Mesenchymal stem cell (in vitro differentiated cells and primary cell): ENCODE measurements around the gene NOM1.
A peak's percentile ranks its signal among the peaks of the same experiment; 100 is the strongest.

ENCODE experiments used
- DNase-seq: peaks from one replicate; pipeline ENCODE4 v3.0.0-alpha.2; 2013
- H2AFZ ChIP-seq: one replicate; pipeline ENCODE4 v1.6.1; 2013; ENCODE audit warnings: low read depth, mild to moderate bottlenecking, control low read depth, inconsistent platforms, low read length, moderate library complexity
- H2AK5ac ChIP-seq: 2 replicates; pipeline ENCODE4 v1.6.1; 2013; ENCODE audit warnings: low read length, moderate library complexity, mild to moderate bottlenecking, inconsistent platforms; ENCODE audit not compliant: severe bottlenecking
- H2BK120ac ChIP-seq: one replicate; pipeline ENCODE4 v1.6.1; 2013; ENCODE audit warnings: low read depth, mild to moderate bottlenecking, inconsistent platforms, low read length, moderate library complexity
- H2BK12ac ChIP-seq, 2 experiments: one replicate each; pipeline ENCODE4 v1.6.1; 2013; ENCODE audit warnings: inconsistent platforms in 2 of 2, low read length in 2 of 2, mild to moderate bottlenecking in 2 of 2, moderate library complexity in 2 of 2, control low read depth in 1 of 2
- H2BK15ac ChIP-seq: one replicate; pipeline ENCODE4 v1.6.1; 2013; ENCODE audit warnings: mild to moderate bottlenecking, low read depth, inconsistent platforms; ENCODE audit not compliant: poor library complexity, severe bottlenecking
- H2BK5ac ChIP-seq: 2 replicates; pipeline ENCODE4 v1.6.1; 2013; ENCODE audit warnings: low read depth, mild to moderate bottlenecking, low read length, control low read depth, inconsistent platforms; ENCODE audit not compliant: poor library complexity, severe bottlenecking
- H3K14ac ChIP-seq, 2 experiments: one replicate each; pipeline ENCODE4 v1.6.1; 2013; ENCODE audit warnings: inconsistent platforms in 2 of 2, low read length in 2 of 2, control low read depth in 1 of 2, mild to moderate bottlenecking in 1 of 2, moderate library complexity in 1 of 2
- H3K18ac ChIP-seq, 2 experiments: one replicate each; pipeline ENCODE4 v1.6.1; 2013; ENCODE audit warnings: inconsistent platforms in 2 of 2, low read length in 2 of 2, control low read depth in 1 of 2, low read depth in 1 of 2, mild to moderate bottlenecking in 1 of 2
- H3K23ac ChIP-seq, 2 experiments: one replicate each; pipeline ENCODE4 v1.6.1; 2013; ENCODE audit warnings: inconsistent platforms in 2 of 2, low read length in 2 of 2, mild to moderate bottlenecking in 2 of 2, moderate library complexity in 2 of 2, control low read depth in 1 of 2
- H3K27ac ChIP-seq: 2 replicates; pipeline ENCODE4 v1.5.1; 2013; ENCODE audit warnings: mild to moderate bottlenecking, moderate library complexity, low read length, control low read depth, inconsistent platforms; ENCODE audit not compliant: poor library complexity, severe bottlenecking
- H3K27me3 ChIP-seq, 2 experiments: 2 replicates each; pipeline versions ENCODE4 v1.6.1 to v1.7.0; 2013; ENCODE audit warnings: low read length in 2 of 2, mild to moderate bottlenecking in 2 of 2, moderate library complexity in 2 of 2, control low read depth in 1 of 2, inconsistent platforms in 1 of 2; ENCODE audit not compliant: control insufficient read depth in 1 of 2, insufficient read depth in 1 of 2
- H3K36me3 ChIP-seq, 2 experiments: 2 replicates each; pipeline versions ENCODE4 v1.6.1 to v1.7.0; 2013; ENCODE audit warnings: low read length in 2 of 2, control low read depth in 1 of 2, inconsistent platforms in 1 of 2, low read depth in 1 of 2, mild to moderate bottlenecking in 1 of 2; ENCODE audit not compliant: insufficient read depth in 2 of 2, control insufficient read depth in 1 of 2
- H3K4ac ChIP-seq, 2 experiments: one replicate each; pipeline ENCODE4 v1.6.1; 2013; ENCODE audit warnings: inconsistent platforms in 2 of 2, low read length in 2 of 2, mild to moderate bottlenecking in 2 of 2, moderate library complexity in 2 of 2, control low read depth in 1 of 2, low read depth in 1 of 2
- H3K4me1 ChIP-seq: 2 replicates; pipeline ENCODE4 v1.6.1; 2013; ENCODE audit warnings: low read depth, low read length, control low read depth; ENCODE audit not compliant: control insufficient read depth, insufficient read depth
- H3K4me2 ChIP-seq: 2 replicates; pipeline ENCODE4 v1.6.1; 2013; ENCODE audit warnings: low read length, mild to moderate bottlenecking, inconsistent platforms; ENCODE audit not compliant: poor library complexity, severe bottlenecking
- H3K4me3 ChIP-seq, 2 experiments: 2 replicates each; pipeline versions ENCODE4 v1.5.1 to v1.7.0; 2013; ENCODE audit warnings: low read length in 2 of 2, mild to moderate bottlenecking in 2 of 2, control low read depth in 1 of 2, low read depth in 1 of 2; ENCODE audit not compliant: insufficient read depth in 1 of 2
- H3K79me1 ChIP-seq: replicated peaks from 2 replicates; pipeline ENCODE4 v1.6.1; 2013; ENCODE audit warnings: mild to moderate bottlenecking, control low read depth, low read length, inconsistent platforms; ENCODE audit not compliant: poor library complexity, severe bottlenecking
- H3K9ac ChIP-seq: 2 replicates; pipeline ENCODE4 v1.7.0; 2013; ENCODE audit warnings: mild to moderate bottlenecking, low read length, moderate library complexity
- H3K9me3 ChIP-seq: 2 replicates; pipeline ENCODE4 v1.7.0; 2013; ENCODE audit warnings: mild to moderate bottlenecking, low read length; ENCODE audit not compliant: control insufficient read depth
- H4K8ac ChIP-seq: one replicate; pipeline ENCODE4 v1.6.1; 2013; ENCODE audit warnings: inconsistent platforms, mild to moderate bottlenecking, low read length, moderate library complexity
- H4K91ac ChIP-seq: one replicate; pipeline ENCODE4 v1.6.1; 2013; ENCODE audit warnings: mild to moderate bottlenecking, low read length, inconsistent platforms
- WGBS: methylation state at CpG from one replicate; pipeline ENCODE4 v1.1.7; 2013; ENCODE audit warnings: mixed read lengths; 5-methylcytosine and 5-hydroxymethylcytosine counted together

The NOM1 gene

GRCh38 chr7:156975620-156976019 lies 26.1 kb downstream of the NOM1 start:
- Histone ChIP-seq H4K91ac (no peak overlapping the region), H2BK5ac (no peak overlapping the region), H3K4me2 (no peak overlapping the region), H2AK5ac (no peak overlapping the region), H3K14ac (no peak overlapping the region), H3K9ac (no peak overlapping the region), H2AFZ (no peak overlapping the region), H3K18ac (no peak overlapping the region), H3K27me3 (no peaks in the 10 kb centered on the region), H3K4me3 (no peak overlapping the region), H2BK15ac (peak overlapping the region; percentile 12), H2BK120ac (no peak overlapping the region), H3K23ac (no peak overlapping the region), H2BK12ac (no peak overlapping the region), H3K4me1 (no peaks in the 10 kb centered on the region), H3K36me3 (peaks cover 16 to 26% of the 10 kb centered on the region in 2 experiments), H3K79me1 (peaks cover 3% of the 10 kb centered on the region), H4K8ac (no peak overlapping the region), H3K9me3 (no peaks in the 10 kb centered on the region), H3K27ac (no peak overlapping the region), H3K4ac (no peak overlapping the region)
- no peak for DNase-seq
- WGBS, result 95% methylated on average over 4 of the region's 5 CpGs

GRCh38 chr7:156979007-156979606 lies 29.6 kb downstream of the NOM1 start:
- Histone ChIP-seq H3K79me1 (peaks cover 3% of the 10 kb centered on the region), H2AK5ac (no peak overlapping the region), H3K4me1 (no peaks in the 10 kb centered on the region), H3K27me3 (no peaks in the 10 kb centered on the region), H3K9me3 (no peaks in the 10 kb centered on the region), H3K4ac (no peak overlapping the region), H2BK5ac (no peak overlapping the region), H3K27ac (no peak overlapping the region), H2BK12ac (no peak overlapping the region), H3K23ac (no peak overlapping the region), H3K18ac (no peak overlapping the region), H3K4me3 (no peak overlapping the region), H2AFZ (no peak overlapping the region), H4K8ac (no peak overlapping the region), H2BK15ac (no peak overlapping the region), H3K9ac (no peak overlapping the region), H3K14ac (no peak overlapping the region), H3K4me2 (no peak overlapping the region), H3K36me3 (peaks cover 0 to 4% of the 10 kb centered on the region in 2 experiments), H4K91ac (no peak overlapping the region), H2BK120ac (no peak overlapping the region)
- DNase-seq, result no peak
- 100% methylated on average over 1 of the region's 1 CpG for WGBS

- Histone ChIP-seq H3K79me1 (peaks cover 3% of the 10 kb centered on the region), H2AK5ac (no peak overlapping the region), H3K9ac (no peak overlapping the region), H4K8ac (no peak overlapping the region), H3K4me3 (no peak overlapping the region), H2BK12ac (no peak overlapping the region), H2BK5ac (no peak overlapping the region), H3K27me3 (no peaks in the 10 kb centered on the region), H3K14ac (no peak overlapping the region), H3K9me3 (no peaks in the 10 kb centered on the region), H3K36me3 (peaks cover 0 to 4% of the 10 kb centered on the region in 2 experiments), H3K4ac (no peak overlapping the region), H3K4me1 (no peaks in the 10 kb centered on the region), H3K23ac (no peak overlapping the region), H2BK15ac (no peak overlapping the region), H2AFZ (no peak overlapping the region), H3K4me2 (no peak overlapping the region), H3K18ac (no peak overlapping the region), H3K27ac (no peak overlapping the region), H2BK120ac (no peak overlapping the region), H4K91ac (no peak overlapping the region)
- DNase-seq, result no peak
- WGBS, result 97% methylated on average over 4 of the region's 4 CpGs
These were observed 30.2 kb downstream of the NOM1 start for GRCh38 chr7:156979711-156980110.

- no peak overlapping the region for H3K18ac ChIP-seq
- H3K36me3 ChIP-seq, result no peaks in the 10 kb centered on the region
- 81% methylated on average over 10 of the region's 14 CpGs for WGBS
- no peaks in the 10 kb centered on the region for H3K9me3 ChIP-seq
- H3K9ac ChIP-seq, result peak overlapping the region; percentile 87
- no peak overlapping the region for H4K91ac ChIP-seq
- H3K4me3 ChIP-seq, result peak overlapping the region in 1 of 2 experiments; percentile 73
- no peak overlapping the region for H3K23ac ChIP-seq
- no peak for DNase-seq
- H3K27ac ChIP-seq, result no peak overlapping the region
- no peak overlapping the region for H3K4me2 ChIP-seq
- no peak overlapping the region for H2AK5ac ChIP-seq
- H3K79me1 ChIP-seq, result no peaks in the 10 kb centered on the region
- H3K4ac ChIP-seq, result no peak overlapping the region
- H2BK5ac ChIP-seq, result no peak overlapping the region
- H2BK12ac ChIP-seq, result no peak overlapping the region
- no peaks in the 10 kb centered on the region for H3K4me1 ChIP-seq
- no peak overlapping the region for H3K14ac ChIP-seq
- H2BK120ac ChIP-seq, result no peak overlapping the region
- H3K27me3 ChIP-seq, result peaks cover 0 to 7% of the 10 kb centered on the region in 2 experiments
- H4K8ac ChIP-seq, result no peak overlapping the region
- no peak overlapping the region for H2AFZ ChIP-seq
- H2BK15ac ChIP-seq, result no peak overlapping the region
These were observed 34.8 kb downstream of the NOM1 start for GRCh38 chr7:156984174-156984891.
